HG02610 (cell line): ENCODE measurements around the gene KDM7A.

Source experiments
- ATAC-seq: cut with Tn5 transposase; IDR thresholded peaks from one replicate; pipeline ENCODE4 v1.9.1; 2021; ENCODE audit warnings: mild to moderate bottlenecking, moderate library complexity; ENCODE audit not compliant: unreplicated experiment

KDM7A gene

DNA sequence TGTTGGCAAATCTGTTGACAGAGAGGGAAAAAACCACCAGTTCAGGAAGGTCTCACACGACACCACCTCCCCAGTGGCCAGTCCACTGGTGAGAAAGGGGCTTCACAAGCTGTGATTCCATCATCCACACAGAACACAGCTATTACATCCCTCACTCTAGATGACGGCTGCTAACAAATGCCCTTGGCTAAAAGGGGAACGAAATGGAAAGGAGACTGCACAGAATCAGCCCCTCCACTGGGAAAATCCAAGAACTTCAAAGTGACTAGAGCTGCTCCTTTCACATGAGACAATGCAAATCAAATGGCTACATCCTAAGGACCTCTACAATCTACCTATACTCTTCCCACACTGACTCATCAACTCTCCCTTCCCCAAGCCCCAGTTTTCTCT is 119.6 kb downstream of the KDM7A start:
- no peak for ATAC-seq

DNA sequence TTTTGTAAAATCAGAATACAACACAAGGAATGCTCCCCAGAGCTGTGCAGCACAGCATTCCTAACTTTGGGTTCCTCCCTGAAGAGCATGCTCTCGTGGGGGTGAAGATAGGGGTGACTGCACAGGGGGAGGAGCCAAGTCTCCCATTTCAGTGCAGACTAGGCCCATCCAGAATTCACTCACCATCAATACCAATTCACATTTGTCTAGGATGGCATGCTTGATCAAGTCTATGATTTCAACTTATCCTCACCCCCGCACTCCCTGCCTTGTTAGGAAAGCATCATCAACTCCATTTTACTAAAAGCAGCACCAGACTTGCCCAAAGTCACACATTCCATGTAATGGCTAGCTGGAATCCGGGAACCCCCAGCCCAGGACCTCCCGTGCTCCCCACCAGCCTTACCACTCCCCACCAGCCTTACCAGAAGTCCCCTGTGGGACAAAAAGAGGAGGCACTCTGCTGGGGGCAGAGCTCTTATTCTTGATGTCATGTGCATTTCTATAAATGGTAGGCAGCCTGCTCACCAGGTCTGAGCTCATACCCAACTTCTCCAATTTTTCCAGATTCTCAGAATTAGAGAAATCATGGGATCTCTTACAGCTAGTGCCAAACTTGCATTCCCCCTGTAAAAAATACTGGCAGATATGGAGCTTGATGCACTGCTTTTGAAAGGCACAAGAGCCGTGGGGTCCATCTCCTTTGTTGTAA is 120.2 kb downstream of the KDM7A start:
- no peak for ATAC-seq

DNA sequence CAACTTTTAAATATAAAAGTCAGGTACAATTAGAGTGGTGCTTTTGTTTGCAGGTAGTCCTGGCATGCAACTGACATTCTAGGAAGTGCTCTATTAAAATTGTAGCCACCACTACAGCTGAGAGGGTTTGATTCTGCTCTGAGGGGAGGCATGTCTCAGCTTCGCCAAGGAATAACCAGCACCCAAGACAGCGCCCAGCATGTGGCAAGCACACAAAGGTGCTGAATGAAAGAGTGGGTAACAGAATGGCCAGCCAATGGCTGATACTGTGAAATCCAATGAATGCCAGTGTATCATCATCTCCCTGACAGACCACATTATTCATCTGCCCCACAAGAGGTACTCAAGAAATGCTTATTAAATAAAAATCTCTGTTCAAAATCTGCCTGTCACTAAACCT is 121.0 kb downstream of the KDM7A start:
- no peak for ATAC-seq

DNA sequence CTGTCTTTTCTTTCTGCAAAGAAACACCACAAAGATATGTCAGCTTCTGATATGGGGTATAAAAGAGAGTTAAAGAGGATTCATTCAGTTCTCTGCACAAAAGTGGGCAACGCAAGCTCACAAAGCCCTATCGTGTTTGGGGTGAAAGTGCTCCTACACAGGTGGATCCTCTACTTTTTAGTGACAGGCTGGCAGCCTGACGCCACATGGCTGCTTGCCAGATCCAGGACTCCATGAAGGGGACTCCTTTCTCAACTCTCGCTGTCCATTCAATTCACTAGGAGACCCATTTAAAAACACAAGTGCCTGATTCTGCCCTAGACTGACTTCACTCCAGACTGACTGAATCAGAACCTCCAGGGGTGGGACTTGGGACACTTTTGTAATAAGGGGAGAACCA is 122.0 kb downstream of the KDM7A start:
- ATAC-seq = no peak

DNA sequence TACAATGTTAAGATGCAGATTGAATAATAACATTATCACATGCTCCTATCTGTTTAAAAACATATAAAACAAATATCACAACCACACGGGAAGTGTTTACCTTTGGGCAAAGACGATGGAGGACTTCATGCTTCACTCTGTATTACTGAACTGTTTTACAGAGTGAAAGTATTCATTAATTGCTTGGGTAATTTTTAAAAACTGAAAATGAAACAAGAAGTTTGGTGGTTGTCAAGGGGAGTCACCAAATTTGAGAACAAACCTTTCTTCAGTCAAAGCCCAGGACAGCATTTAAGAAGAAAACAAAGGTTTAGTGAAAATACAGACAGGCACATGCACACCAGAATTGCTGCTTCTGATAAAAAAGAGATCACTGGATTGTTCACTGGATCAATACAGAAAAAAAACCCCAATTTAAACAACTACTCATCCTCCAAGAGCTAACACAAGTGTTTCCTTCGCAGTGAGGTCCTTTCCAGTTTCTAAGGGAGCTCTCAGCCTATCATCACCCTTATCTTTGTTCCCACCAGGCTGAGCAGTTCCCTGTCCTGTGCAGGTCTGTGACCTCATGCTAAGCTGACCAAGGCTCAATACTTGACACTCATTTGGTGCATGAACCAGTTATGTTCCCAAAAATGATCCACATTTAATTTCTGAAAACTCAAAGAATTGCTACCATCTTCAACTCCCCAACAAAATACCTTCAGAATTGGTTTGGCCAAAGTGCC is 122.8 kb downstream of the KDM7A start:
- ATAC-seq = peak; percentile 87

DNA sequence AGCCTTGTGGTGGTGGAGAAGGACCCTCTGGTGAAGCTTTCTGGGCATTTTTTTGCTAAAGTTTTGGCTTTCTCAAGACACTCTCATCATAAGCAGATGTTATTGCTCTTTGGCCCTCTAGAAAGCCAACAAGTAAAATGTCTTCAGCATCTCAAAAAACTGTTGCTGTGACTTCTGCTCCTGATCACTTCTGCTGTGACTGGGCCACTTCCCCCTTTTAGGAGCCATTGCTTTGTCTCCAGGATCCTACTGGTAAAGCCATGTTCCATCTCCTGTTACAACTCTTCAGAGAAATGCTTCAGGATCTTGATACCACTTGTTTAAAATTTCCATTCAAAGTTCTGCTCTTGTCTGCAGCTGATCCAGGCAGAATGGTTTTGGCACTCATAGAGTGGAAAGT is 125.0 kb downstream of the KDM7A start:
- ATAC-seq = no peak

DNA sequence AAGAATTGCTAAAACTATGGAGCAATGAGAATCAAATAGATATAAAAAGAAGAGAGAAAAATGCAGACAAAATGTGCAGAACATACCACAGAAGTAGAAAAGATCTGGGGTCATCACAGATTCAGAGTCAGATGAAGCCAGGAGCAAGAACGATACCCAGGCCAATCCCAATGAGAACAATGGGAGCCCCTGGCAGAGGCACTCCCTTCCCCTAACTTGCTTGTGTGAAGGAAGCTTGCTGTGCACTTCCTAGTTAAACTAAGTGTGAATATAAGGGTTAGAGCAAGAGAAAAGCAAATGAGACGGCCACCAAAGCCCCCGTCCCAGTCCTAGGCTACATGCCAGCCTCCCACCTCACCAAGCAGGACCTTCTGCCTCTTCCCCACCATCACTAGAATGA is 126.7 kb downstream of the KDM7A start:
- no peak for ATAC-seq

DNA sequence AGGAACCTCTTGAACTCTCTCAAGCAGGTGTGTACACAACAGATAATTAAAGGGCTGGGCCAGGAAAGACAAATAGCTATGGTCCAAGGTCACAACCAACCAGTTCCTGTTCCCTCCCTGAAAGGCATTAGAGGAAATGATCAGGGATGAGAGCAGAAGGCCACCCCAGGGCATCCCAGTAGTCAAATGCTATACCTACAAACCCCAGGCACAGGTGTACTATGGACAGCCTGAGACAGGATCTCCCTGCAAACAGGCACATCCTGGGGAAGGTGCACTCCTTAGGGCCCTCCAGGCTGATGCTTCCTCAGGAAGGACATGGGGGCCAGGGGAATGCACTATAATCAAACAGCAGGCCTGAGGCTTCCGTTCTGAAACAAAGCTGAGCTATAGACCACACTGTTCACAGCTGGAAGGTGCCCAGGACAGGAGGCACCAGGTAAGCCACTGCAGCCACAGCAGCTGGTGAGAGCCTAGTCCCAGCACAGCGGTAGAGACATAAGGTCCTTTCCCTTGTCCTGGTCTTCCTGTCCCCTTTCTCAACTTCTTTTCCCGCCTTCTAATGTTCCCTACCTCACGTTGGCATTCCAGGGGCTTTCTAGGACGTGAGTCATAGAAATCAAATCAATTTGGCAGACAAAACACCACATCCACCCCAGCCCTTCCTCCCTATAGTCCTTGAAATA is 127.3 kb downstream of the KDM7A start:
- ATAC-seq = no peak

DNA sequence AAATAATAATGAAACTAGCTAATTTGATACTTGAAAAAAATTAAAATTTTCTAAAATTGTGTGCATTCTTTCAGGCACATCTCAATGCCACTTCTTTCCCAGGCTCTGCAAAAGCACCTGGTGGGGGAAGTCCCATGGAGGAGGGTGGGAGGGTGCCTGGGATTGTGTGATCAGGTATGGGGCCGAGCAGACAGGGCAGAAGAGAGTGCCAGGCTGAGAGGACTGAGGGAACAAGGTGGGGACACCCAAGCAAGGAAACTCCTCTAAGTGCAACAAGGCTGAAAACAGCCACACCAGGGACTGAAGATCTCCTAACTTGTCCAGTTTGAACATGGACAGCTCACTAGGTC is 127.8 kb downstream of the KDM7A start:
- ATAC-seq = no peak

DNA sequence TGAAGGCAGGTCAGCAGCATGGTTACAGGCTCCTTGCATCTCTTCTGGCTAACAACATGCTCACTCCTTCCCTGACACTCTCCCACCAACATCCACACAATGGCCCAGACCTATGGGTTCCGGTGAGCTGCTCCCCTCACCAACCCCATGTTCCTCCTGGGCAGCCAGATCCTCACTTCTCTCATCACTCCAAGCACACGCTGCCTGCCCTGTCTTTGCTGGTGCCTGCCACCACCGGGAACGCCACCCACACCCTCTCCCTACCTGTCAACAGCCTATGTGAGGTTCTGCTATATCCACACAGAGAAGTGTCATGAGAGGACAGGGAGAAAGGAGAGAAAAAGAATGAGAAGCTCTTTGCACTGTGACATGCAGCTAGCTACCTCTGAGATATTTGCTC is 128.6 kb downstream of the KDM7A start:
- no peak for ATAC-seq

DNA sequence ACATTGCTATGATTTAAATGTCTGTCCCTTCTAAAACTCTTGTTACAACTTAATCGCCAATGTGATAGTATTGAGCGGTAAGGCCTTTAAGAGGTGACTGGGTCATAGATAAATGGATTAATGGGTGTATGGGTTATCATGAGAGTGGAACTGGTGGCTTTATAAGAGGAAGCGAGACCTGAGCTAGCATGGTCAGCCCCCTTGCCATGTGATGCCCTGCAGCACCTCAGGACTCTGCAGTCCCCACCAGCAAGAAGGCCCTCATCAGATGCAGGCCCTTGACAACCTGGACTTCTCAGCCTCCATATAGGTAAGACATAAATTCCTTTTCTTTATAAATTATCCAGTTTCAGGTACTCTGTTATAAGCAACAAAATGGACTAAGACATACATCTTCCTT is 129.6 kb downstream of the KDM7A start:
- ATAC-seq = no peak

DNA sequence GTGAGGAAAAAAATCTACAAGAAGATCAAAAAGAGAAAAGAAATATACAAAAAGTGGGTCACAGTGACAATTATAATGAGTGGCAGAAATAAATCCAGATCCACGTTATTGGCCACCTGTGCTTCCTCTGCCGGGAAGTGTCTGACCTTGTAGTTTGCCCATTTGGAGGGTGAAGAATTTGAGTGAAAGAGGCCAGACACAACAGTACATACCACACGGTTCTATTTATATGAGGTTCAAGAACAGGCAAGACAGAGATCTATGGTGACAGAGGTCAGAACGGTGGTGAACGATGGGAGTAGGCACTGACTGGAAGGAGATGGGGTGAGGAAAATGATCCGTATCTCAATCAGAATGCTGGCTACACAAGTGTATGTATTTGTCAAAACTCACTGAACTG is 131.1 kb downstream of the KDM7A start:
- ATAC-seq = no peak

DNA sequence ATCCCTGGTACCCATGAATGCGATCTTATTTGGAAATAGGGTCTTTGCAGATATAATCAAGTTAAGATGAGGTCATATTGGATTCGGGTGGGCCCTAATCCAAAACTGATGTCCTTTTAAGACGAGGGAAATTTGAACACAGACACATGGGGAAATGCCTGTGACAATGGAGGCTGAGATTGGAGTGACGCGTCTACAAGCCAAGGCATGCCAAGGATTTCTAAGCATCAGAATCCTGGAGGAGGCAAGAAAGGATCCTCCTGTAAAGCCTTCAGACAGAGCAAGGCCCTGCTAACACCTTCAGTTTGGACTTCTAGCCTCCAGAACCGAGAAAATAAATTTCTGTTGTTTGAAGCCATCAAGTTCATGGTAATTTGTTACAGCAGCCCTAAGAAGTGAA is 132.5 kb downstream of the KDM7A start:
- no peak for ATAC-seq

DNA sequence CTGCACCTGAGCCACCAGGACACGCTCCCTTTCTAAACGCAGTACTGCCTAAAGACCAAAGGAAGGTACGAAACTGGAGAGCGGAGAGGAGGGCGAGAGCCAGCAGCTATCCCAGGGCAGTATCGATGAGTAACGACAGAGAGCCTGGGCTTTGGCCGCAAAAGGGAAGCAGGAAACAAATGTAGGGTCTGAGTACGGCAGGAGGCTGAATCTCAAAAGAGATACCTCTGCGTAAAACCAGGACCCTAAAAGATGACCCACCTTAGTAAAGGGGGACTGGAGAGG is 134.5 kb downstream of the KDM7A start:
- no peak for ATAC-seq

DNA sequence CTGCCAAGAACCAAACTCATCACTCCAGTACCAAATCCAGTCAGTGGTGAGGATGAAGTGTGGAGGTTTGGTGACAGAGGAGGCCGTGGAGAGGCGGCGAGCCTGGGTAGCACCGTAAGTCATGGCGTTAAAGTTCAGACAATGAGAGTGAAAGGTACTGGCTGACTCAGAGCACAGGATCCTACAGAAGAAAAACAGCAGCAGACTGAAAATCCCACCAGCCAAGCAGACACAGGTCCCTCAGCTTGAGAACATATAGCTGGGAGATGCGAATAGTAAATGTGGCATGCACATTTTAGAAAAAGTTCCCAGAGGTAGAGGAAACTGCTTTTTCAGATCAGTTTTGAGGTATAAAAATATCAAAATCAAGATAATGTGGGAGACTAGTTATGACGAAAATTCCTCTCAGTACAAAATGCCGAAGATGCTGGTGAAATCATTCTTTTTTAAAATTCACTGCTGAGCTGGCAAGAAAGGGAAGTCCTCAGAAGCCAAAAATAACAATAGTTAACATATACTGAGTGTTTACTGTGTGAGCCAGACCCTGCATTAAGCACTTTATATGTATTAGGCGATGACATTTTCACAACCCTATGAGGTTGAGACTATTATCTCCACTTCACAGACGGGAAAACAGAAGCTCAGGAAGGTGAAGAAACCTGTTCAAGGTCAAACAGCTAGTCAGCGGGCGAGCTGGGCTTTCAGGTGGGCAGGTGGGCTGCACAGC is 135.0 kb downstream of the KDM7A start:
- no peak for ATAC-seq

DNA sequence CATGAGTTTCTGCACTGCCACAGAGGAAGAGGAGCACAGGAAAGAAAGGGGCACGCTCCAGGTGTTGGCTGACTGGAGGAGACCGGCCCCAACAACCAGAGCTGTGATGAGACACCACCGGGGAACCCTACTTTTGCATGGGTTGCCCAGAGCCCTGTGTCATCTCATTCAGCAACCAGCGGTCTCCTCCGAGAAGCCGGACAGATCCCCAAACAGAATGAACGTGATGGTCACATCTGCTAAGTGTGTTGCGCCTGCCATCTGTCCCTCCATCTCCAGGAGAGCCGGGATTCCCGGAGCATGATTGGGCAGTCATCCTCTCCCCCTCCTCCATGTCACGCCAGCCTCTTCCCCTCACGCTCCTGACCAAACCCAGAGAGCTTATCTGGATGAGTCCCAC is 136.9 kb downstream of the KDM7A start:
- ATAC-seq = no peak

DNA sequence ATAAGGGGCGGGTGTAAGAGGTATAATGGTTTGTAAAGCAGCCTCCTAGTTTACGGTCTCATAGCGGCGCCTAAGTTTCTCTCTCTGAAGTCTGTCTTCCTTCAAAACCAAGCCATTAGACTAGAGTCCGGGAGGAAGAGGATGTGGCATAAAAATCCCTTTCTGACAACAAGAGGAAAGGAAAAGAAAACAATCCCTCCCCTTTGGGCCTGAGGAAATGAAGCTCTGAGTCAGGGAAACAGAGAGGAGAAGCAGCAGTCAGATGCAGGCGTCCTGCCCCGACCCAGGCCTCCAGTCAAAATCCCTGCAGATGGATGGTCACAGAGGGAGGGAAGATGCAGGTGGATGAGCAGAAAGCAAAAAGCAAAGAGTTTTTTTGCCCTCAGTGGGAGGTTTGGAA is 137.7 kb downstream of the KDM7A start:
- ATAC-seq = no peak

DNA sequence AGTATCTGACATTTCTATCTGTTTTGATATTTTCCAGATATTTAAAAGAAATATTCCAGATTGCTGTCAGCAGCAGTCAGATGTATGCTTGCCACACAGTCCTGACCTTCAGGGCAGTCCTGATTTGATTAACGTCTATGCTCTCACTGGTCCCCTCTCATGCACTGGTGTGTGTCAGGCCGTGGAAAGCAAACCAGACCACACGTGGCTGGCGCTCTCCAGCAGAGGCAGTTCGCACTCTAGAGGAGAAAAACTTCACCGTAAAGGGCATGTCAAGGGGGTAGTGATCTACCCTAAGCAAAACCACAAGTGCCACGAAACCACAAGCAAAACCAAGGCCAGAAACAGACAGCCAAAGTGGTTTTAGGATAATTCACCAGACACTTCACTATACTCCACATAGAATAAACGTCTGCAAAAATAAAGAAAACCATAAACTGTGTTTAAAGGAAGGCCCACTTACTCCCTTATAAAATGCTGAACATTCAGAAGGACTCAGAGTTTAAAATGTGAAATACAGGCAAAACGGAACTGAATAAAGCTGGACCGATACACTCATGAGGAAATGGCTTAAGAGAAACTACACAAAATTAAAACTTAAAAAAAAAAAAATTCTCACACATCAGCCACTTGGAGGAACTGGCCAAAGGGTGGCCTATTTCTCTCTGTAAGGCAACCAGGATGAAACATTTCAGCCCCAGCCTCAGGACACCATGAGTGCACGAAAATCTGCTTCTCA is 140.4 kb downstream of the KDM7A start:
- ATAC-seq = peak; percentile 73

DNA sequence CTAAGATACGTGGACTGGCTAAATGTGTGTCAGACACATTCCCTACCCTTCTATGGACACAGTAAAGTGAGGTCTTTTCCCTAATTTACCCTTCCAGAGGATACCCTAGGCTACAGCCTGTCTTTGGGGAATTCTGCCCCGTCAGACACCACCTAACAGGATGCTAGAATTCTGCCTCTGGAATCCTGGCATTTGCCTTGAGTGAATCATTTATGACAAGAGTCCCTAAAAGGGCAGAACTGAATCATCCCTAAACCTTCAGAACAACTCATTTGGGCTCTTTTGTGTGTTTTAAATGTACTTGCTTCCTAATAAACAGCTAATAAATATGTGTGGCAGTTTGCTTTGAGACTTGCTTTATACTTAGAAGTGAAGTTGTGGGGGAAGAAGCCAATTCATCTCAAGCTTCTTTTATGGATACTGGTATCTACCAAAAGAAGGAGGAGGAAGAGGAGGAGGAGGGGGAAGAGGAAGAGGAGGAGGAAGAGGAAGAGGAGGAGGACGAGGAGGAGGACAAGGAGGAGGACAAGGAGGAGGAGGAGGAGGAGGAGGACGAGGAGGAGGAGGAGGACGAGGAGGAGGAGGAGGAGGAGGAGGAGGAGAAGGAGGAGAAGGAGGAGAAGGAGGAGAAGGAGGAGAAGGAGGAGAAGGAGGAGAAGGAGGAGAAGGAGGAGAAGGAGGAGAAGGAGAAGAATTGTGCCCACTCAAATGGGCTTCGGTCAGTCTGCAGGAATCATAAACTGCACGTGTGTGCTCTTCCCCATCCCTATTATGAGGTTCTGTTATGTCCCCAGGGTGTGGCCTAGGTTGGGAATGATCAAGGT is 141.2 kb downstream of the KDM7A start:
- ATAC-seq = no peak
